ENCODE results near the gene LARGE2.

The LARGE2 gene

GRCh38 chr11:45926536-45927331, 4.3 kb downstream of the LARGE2 start:
- DNase-seq: no peak
- TF ChIP-seq POLR2A (IDR thresholded peaks at IDR 0.05; ENCODE audit: low read length) (no peak), GATA1 (IDR thresholded peaks at IDR 0.05; ENCODE audit: low read depth, low read length) (no peak)

DNA sequence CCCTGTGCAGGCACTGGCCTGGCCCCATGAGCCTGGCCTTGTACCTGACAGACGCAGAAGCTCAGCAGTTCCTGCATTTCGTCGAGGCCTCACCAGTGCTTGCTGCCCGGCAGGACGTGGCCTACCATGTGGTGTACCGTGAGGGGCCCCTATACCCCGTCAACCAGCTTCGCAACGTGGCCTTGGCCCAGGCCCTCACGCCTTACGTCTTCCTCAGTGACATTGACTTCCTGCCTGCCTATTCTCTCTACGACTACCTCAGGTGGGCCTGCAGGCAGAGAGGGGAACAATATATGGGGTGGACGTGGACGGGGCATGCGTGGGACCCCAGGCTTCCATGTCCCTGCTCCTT, 4.9 kb downstream of the LARGE2 start:
- TF ChIP-seq POLR2A (IDR thresholded peaks at IDR 0.05; ENCODE audit: low read length) (no peak), GATA1 (IDR thresholded peaks at IDR 0.05; ENCODE audit: low read depth, low read length) (no peak)
- DNase-seq: no peak

DNA sequence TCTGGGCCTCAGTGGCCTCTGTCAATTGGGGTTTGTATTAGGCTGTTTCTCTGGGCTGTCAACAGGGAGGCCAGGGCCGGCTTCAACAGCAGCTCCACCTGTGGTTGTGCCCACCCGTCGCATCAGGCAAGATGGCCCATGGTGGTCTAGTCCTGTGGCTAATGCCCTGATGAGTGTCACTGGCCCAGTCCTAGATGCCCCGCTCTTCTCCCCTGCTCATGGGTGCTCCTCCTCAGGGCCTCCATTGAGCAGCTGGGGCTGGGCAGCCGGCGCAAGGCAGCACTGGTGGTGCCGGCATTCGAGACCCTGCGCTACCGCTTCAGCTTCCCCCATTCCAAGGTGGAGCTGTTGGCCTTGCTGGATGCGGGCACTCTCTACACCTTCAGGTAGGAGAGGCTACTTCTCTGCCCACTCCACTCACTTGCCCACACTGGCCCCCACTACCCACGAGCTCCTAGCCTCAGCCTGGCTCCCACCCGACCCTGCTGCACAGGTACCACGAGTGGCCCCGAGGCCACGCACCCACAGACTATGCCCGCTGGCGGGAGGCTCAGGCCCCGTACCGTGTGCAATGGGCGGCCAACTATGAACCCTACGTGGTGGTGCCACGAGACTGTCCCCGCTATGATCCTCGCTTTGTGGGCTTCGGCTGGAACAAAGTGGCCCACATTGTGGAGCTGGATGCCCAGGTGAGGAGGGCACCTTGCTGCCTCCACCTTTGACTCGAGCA, 5.4 kb downstream of the LARGE2 start:
- no peak for DNase-seq
- TF ChIP-seq GATA1 (IDR thresholded peaks at IDR 0.05; ENCODE audit: low read depth, low read length): no peak
- no peak for TF ChIP-seq POLR2A (IDR thresholded peaks at IDR 0.05; ENCODE audit: low read length)

DNA sequence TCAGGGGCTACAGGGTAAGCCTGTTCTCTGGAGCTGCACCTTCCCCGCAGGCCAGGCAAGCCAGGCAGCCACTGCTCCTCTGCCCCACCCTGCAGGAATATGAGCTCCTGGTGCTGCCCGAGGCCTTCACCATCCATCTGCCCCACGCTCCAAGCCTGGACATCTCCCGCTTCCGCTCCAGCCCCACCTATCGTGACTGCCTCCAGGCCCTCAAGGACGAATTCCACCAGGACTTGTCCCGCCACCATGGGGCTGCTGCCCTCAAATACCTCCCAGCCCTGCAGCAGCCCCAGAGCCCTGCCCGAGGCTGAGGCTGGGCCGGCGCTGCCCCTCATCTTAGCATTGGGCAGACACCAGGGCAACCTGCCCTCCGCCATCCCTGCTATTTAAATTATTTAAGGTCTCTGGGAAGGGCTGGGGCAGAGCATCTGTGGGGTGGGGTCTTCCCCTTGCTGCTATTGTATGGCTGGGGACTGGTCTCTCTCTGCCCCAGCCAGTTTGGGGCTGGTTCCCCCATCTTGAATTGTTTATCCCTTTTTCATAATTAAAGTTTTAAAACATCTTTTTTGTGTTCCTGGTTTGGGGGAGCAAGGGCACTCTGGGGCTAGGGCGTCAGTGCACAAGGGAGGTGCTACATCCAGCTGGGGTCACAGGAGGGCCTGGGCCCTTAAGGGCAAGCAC, 6.2 kb downstream of the LARGE2 start:
- no peak for TF ChIP-seq GATA1 (IDR thresholded peaks at IDR 0.05; ENCODE audit: low read depth, low read length)

DNA sequence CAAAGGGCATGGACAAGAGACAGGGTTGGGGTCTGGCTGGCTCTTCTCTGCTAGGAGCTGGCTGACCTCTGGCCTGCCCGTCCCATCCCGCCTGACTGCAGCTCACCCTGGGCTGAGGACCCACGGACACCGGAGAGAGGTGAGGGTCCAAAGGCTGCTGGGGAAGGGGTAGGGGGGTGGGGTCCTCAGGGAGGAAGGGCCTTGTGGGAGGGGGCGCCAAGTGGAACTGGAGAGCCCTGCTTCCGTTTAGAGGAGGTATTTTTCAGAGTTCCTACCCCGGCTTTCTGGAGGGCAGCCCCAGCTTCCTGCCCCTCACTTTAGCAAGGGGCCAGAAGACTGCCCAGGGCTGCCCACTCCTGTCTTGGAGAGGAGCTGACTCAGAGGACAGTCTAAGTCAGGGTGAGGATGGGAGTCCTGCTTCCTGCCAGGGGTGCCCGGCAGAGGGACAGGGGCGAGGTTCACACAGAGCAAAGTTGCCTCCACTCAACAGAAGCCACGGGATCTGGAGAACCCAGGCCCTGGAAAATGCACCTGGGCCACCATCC, 7.1 kb downstream of the LARGE2 start:
- TF ChIP-seq GATA1 (IDR thresholded peaks at IDR 0.05; ENCODE audit: low read depth, low read length) (no peak), POLR2A (IDR thresholded peaks at IDR 0.05; ENCODE audit: low read length) (no peak)

More for the DNA sequence above, 6.2 kb downstream of the LARGE2 start:
- DNase-seq: no peak

DNA sequence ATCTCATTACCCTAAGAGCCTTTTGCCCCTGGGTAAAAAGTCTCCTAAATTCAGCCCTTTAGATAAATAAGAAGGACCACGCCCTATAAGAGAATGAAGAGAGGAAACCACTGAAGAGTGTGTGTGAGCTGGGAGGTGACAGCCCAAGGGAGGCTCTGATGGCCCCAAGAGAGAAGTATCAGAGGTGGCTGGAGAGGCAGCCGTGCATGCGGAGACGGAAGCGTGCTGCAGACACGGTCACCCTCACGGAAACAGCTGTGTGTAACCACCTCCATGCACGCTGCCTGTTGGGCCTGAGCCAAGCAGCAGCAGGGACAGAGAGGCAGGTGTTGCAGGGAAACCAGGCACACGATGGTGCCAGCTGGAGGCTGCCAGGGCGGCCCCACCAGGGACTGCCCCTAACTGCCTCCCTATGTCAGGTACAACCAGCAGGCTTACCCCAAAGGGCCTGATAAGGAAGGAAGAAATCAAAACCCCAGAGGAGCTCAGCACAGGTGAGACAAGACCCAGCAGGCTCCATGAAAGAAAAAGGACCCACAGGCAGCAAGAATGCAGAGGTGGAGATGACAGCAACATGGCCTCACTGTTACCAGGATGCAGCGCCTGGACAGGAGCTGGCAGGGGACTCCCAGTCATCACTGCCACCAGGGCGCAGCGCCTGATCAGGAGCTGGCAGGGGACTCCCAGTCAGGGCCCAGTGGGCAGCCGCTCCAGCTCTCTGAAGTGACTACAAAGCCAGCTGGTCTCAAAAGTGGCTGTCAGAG, 7.8 kb downstream of the LARGE2 start:
- no peak for DNase-seq
- no peak for TF ChIP-seq POLR2A (IDR thresholded peaks at IDR 0.05; ENCODE audit: low read length)
- no peak for TF ChIP-seq GATA1 (IDR thresholded peaks at IDR 0.05; ENCODE audit: low read depth, low read length)

More for the DNA sequence above, 7.1 kb downstream of the LARGE2 start:
- DNase-seq: no peak

DNA sequence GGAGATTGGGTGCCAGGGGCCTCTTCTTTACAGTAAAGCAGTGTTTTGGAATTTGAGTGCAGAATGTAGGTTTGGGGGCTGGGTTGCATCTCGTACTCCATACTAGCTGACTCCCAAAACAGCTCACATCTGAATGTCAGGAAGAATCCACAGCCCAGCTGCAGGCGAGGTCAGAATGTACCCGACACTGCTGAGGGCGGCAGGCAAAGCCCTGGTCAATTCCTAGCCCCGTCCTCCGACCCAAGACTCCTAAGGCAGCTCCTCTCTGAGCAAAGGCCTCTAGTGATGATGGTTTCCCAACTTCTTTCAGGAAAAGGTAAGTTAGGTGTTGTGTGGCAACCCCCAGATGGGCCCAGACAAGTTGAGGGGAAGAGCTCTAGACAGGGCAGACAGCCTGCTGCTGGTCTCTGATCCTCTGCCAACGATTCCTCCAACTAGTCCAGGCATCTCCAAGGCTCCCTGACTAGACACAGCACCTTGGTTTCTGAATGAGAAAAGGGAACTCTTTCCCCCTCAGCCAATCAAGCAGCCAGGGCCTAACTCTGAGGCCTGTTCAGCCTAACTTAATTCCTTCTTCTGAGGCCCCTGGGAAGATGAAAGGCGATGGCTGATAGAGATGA, 8.6 kb downstream of the LARGE2 start:
- no peak for TF ChIP-seq GATA1 (IDR thresholded peaks at IDR 0.05; ENCODE audit: low read depth, low read length)
- TF ChIP-seq POLR2A (IDR thresholded peaks at IDR 0.05; ENCODE audit: low read length): no peak
- no peak for DNase-seq

GRCh38 chr11:45931739-45932138, 9.3 kb downstream of the LARGE2 start:
- DNase-seq: no peak
- TF ChIP-seq GATA1 (IDR thresholded peaks at IDR 0.05; ENCODE audit: low read depth, low read length): no peak
- TF ChIP-seq POLR2A (IDR thresholded peaks at IDR 0.05; ENCODE audit: low read length): no peak

DNA sequence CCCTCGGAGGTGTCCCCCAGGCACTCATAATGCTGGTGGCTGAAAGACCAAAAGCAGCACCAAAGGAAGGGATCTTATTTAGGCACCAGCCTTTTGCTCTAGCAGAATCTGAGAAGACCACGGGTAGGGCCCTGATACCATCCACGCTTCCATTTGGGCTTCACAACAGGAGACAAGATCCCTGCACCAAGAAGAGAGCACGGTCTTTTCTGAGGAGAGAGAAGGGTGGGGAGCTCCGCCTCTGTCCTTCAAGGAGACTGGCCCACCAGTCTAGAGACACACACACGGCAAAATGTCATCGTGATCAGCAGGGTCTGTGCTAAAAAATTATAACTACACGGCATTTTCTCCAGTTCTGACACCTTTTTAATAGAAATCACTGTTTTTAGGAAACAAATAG, 9.8 kb downstream of the LARGE2 start:
- TF ChIP-seq POLR2A (IDR thresholded peaks at IDR 0.05; ENCODE audit: low read length) (no peak), GATA1 (IDR thresholded peaks at IDR 0.05; ENCODE audit: low read depth, low read length) (no peak)
- DNase-seq: no peak

GRCh38 chr11:45933131-45933831, 10.8 kb downstream of the LARGE2 start:
- TF ChIP-seq POLR2A (IDR thresholded peaks at IDR 0.05; ENCODE audit: low read length) (no peak), GATA1 (IDR thresholded peaks at IDR 0.05; ENCODE audit: low read depth, low read length) (no peak)
- no peak for DNase-seq

- no peak for DNase-seq
- TF ChIP-seq POLR2A (IDR thresholded peaks at IDR 0.05; ENCODE audit: low read length): no peak
- TF ChIP-seq GATA1 (IDR thresholded peaks at IDR 0.05; ENCODE audit: low read depth, low read length): no peak
Observed at GRCh38 chr11:45933846-45934579, 11.6 kb downstream of the LARGE2 start.
